Measurements from ENCODE around the gene IRF7. TPM values are rescaled to one million over a fixed set of nuclear protein-coding genes. Genes with fewer than 3 reads are reported as not detected.

IRF7 gene
- total RNA-seq, 2 donors from 2014 or later, result 33.8 to 45.4 TPM

GRCh38 chr11:609341-609811 lies 6.4 kb downstream of the IRF7 start:
- TF ChIP-seq CTCF (IDR thresholded peaks at IDR 0.05), result no peak
- Histone ChIP-seq H3K36me3 (peaks cover 87% of the 10 kb centered on the region), H3K4me1 (ENCODE audit: control insufficient read depth in 1 of 2, low read depth in 2 of 2) (peaks cover 4 to 7% of the 10 kb centered on the region in 2 donors), H3K27ac (no peak overlapping the region), H3K9me3 (no peaks in the 10 kb centered on the region), H3K27me3 (replicated peaks; ENCODE audit: insufficient read depth) (no peaks in the 10 kb centered on the region), H3K4me3 (no peak overlapping the region)
- ATAC-seq (ENCODE audit: insufficient number of reproducible peaks, low FRiP score, low read depth), result no peak
- DNase-seq (ENCODE audit: low spot score), result no peak

GRCh38 chr11:608791-609251 lies 6.9 kb downstream of the IRF7 start:
- no peaks in the 10 kb centered on the region for H3K9me3 ChIP-seq
- ATAC-seq (ENCODE audit: insufficient number of reproducible peaks, low FRiP score, low read depth) (no peak), DNase-seq (ENCODE audit: low spot score) (no peak)
- peaks cover under 1 to 2% of the 10 kb centered on the region in 2 donors for H3K4me1 ChIP-seq (ENCODE audit: control insufficient read depth in 1 of 2, low read depth in 2 of 2)
- H3K27me3 ChIP-seq (replicated peaks; ENCODE audit: insufficient read depth), result no peaks in the 10 kb centered on the region
- H3K36me3 ChIP-seq, result peaks cover 92% of the 10 kb centered on the region
- TF ChIP-seq CTCF (IDR thresholded peaks at IDR 0.05), result no peak
- H3K27ac ChIP-seq, result no peak overlapping the region
- no peak overlapping the region for H3K4me3 ChIP-seq

- peaks cover 94% of the 10 kb centered on the region for H3K36me3 ChIP-seq
Observed at GRCh38 chr11:607971-608659, 7.6 kb downstream of the IRF7 start.

GRCh38 chr11:607020-607780 lies 8.6 kb downstream of the IRF7 start:
- no peak for TF ChIP-seq CTCF (IDR thresholded peaks at IDR 0.05)
- H3K27me3 ChIP-seq (replicated peaks; ENCODE audit: insufficient read depth), result no peaks in the 10 kb centered on the region
- no peaks in the 10 kb centered on the region for H3K4me1 ChIP-seq (ENCODE audit: control insufficient read depth in 1 of 2, low read depth in 2 of 2)
- no peaks in the 10 kb centered on the region for H3K9me3 ChIP-seq
- DNase-seq (ENCODE audit: low spot score) (no peak), ATAC-seq (ENCODE audit: insufficient number of reproducible peaks, low FRiP score, low read depth) (no peak)
- no peak overlapping the region for H3K27ac ChIP-seq
- H3K36me3 ChIP-seq, result peaks cover 89% of the 10 kb centered on the region
- no peak overlapping the region for H3K4me3 ChIP-seq

More at GRCh38 chr11:607971-608659, 7.6 kb downstream of the IRF7 start:
- ATAC-seq (ENCODE audit: insufficient number of reproducible peaks, low FRiP score, low read depth) (no peak), DNase-seq (ENCODE audit: low spot score) (no peak)
- no peaks in the 10 kb centered on the region for H3K9me3 ChIP-seq
- H3K27ac ChIP-seq, result no peak overlapping the region
- H3K4me3 ChIP-seq, result no peak overlapping the region
- no peaks in the 10 kb centered on the region for H3K4me1 ChIP-seq (ENCODE audit: control insufficient read depth in 1 of 2, low read depth in 2 of 2)
- TF ChIP-seq CTCF (IDR thresholded peaks at IDR 0.05), result no peak
- H3K27me3 ChIP-seq (replicated peaks; ENCODE audit: insufficient read depth), result no peaks in the 10 kb centered on the region

GRCh38 chr11:606245-606644 lies 9.5 kb downstream of the IRF7 start:
- Histone ChIP-seq H3K9me3 (no peaks in the 10 kb centered on the region), H3K27ac (no peak overlapping the region), H3K4me3 (no peak overlapping the region), H3K36me3 (peaks cover 90% of the 10 kb centered on the region), H3K27me3 (replicated peaks; ENCODE audit: insufficient read depth) (no peaks in the 10 kb centered on the region), H3K4me1 (ENCODE audit: control insufficient read depth in 1 of 2, low read depth in 2 of 2) (no peaks in the 10 kb centered on the region)
- ATAC-seq (ENCODE audit: insufficient number of reproducible peaks, low FRiP score, low read depth) (no peak), DNase-seq (ENCODE audit: low spot score) (no peak)
- no peak for TF ChIP-seq CTCF (IDR thresholded peaks at IDR 0.05)

All from thoracic aorta (tissue), 2 donors.